Measurements from ENCODE around the gene PTCH1.

GRCh38 chr9:95552255-95552654 is 35.5 kb upstream of the PTCH1 start:
- TF ChIP-seq CTCF (IDR thresholded peaks at IDR 0.05) (no peak), EP300 (IDR thresholded peaks at IDR 0.05; ENCODE audit: borderline replicate concordance in 1 of 2, low read depth in 1 of 2, low read length in 1 of 2) (no peak), RAD21 (IDR thresholded peaks at IDR 0.05; ENCODE audit: low read length) (no peak), RFX5 (IDR thresholded peaks at IDR 0.05; ENCODE audit: low read length) (no peak), TAF1 (IDR thresholded peaks at IDR 0.05; ENCODE audit: borderline replicate concordance, low read depth, low read length) (no peak), RCOR1 (IDR thresholded peaks at IDR 0.05; ENCODE audit: low read length) (no peak), POLR2AphosphoS5 (IDR thresholded peaks at IDR 0.05; ENCODE audit: low read depth, low read length) (no peak), FOSL2 (IDR thresholded peaks at IDR 0.05; ENCODE audit: borderline replicate concordance, low read depth) (no peak), MEF2A (IDR thresholded peaks at IDR 0.05; ENCODE audit: borderline replicate concordance, low read depth) (no peak), EZH2phosphoT487 (IDR thresholded peaks at IDR 0.05; ENCODE audit: borderline replicate concordance, low read depth) (no peak), MAX (IDR thresholded peaks at IDR 0.05; ENCODE audit: low read depth) (no peak), SIN3A (IDR thresholded peaks at IDR 0.05; ENCODE audit: borderline replicate concordance, low read depth, low read length) (no peak), TCF12 (IDR thresholded peaks at IDR 0.05) (no peak), ZBTB33 (IDR thresholded peaks at IDR 0.05; ENCODE audit: borderline replicate concordance, low read depth) (no peak)
